Activated B cell treated with CpG ODN at 0.5 μM for 24 hours (primary cell): ENCODE measurements around the gene TSPAN11. TPM values are rescaled to one million over a fixed set of nuclear protein-coding genes. Genes with fewer than 3 reads are reported as not detected.

Source experiments
- ATAC-seq: fragments of 200-7000 bp; cut with Tn5 transposase; one replicate; pipeline ENCODE4 v1.10.0; 2021; ENCODE audit warnings: low read depth, mild to moderate bottlenecking, moderate library complexity
- CTCF ChIA-PET: fragments of 350-600 bp; sonication (Branson Sonifier 250); formaldehyde crosslinking; loops from one replicate; lab custom pipeline; 2021; ENCODE audit warnings: antibody characterized with exemption; lab: Charles Lee
- POLR2A ChIA-PET: fragments of 350-600 bp; sonication (Branson Sonifier 250); formaldehyde crosslinking; loops from one replicate; lab custom pipeline; 2021; ENCODE audit warnings: antibody characterized with exemption; lab: Charles Lee
- DNase-seq: peaks from one replicate; pipeline ENCODE4 v3.0.0; 2022
- H3K27ac Mint-ChIP-seq: one replicate; pipeline ENCODE4 v1.8.0; 2020; ENCODE audit warnings: mixed read lengths
- H3K27me3 Mint-ChIP-seq: one replicate; pipeline ENCODE4 v1.8.0; 2021; ENCODE audit warnings: mixed read lengths
- H3K36me3 Mint-ChIP-seq: one replicate; pipeline ENCODE4 v1.8.0; 2021; ENCODE audit warnings: low read depth, mixed read lengths
- H3K4me1 Mint-ChIP-seq: one replicate; pipeline ENCODE4 v1.8.0; 2021; ENCODE audit warnings: mixed read lengths
- H3K4me3 Mint-ChIP-seq: one replicate; pipeline ENCODE4 v1.8.0; 2020; ENCODE audit warnings: mild to moderate bottlenecking, mixed read lengths
- H3K9me3 Mint-ChIP-seq: one replicate; pipeline ENCODE4 v1.8.0; 2020; ENCODE audit warnings: mixed read lengths
- intact Hi-C: fragments of 100-400 bp; cut with micrococcal nuclease; formaldehyde crosslinking; loops from one replicate; pipeline ENCODE4 v1.15.1; 2024
- total RNA-seq: library from RNA; stranded (reverse); gene quantifications from 2 replicates; pipeline ENCODE4 v1.2.3, GENCODE V29; 2022
- TF ChIP-seq, protein P1 (sequence below): fragments of 200-600 bp; IDR thresholded peaks from one replicate; pipeline ENCODE4 v1.8.0; 2022; ENCODE audit warnings: antibody characterized with exemption, mild to moderate bottlenecking

The TSPAN11 gene
- total RNA-seq, 1 donor from 2014 or later = not detected

DNA sequence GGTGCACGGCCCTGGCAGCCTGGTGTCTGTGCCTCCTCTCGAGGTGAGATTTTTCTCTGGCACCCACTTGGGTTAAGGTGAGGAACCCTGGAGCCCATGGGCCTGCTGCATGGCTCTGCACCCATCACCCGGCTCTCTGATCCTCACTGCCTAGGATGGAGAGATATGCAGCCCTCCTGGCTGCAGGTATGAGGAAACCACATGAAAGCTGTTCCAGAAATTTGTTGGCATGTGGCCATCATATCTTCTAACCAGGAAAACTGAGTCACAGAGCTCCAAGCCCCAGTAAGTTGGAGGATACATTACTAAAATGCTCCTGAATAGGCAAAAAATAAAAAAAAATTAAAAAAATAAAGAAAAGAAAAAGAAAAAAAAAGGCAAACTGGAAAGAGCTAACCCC, 107.8 kb downstream of the TSPAN11 start:
- TF ChIP-seq, protein P1, sequence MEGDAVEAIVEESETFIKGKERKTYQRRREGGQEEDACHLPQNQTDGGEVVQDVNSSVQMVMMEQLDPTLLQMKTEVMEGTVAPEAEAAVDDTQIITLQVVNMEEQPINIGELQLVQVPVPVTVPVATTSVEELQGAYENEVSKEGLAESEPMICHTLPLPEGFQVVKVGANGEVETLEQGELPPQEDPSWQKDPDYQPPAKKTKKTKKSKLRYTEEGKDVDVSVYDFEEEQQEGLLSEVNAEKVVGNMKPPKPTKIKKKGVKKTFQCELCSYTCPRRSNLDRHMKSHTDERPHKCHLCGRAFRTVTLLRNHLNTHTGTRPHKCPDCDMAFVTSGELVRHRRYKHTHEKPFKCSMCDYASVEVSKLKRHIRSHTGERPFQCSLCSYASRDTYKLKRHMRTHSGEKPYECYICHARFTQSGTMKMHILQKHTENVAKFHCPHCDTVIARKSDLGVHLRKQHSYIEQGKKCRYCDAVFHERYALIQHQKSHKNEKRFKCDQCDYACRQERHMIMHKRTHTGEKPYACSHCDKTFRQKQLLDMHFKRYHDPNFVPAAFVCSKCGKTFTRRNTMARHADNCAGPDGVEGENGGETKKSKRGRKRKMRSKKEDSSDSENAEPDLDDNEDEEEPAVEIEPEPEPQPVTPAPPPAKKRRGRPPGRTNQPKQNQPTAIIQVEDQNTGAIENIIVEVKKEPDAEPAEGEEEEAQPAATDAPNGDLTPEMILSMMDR = no peak
- H3K9me3 Mint-ChIP-seq = no peaks in the 10 kb centered on the region
- POLR2A ChIA-PET = no interaction called here
- H3K27me3 Mint-ChIP-seq = no peaks in the 10 kb centered on the region
- H3K27ac Mint-ChIP-seq = no peak overlapping the region
- H3K4me1 Mint-ChIP-seq = no peaks in the 10 kb centered on the region
- H3K36me3 Mint-ChIP-seq = no peaks in the 10 kb centered on the region
- DNase-seq (no peak), ATAC-seq (no peak)
- no peak overlapping the region for H3K4me3 Mint-ChIP-seq
- intact Hi-C loops = no loop called here
- CTCF ChIA-PET = no interaction called here

DNA sequence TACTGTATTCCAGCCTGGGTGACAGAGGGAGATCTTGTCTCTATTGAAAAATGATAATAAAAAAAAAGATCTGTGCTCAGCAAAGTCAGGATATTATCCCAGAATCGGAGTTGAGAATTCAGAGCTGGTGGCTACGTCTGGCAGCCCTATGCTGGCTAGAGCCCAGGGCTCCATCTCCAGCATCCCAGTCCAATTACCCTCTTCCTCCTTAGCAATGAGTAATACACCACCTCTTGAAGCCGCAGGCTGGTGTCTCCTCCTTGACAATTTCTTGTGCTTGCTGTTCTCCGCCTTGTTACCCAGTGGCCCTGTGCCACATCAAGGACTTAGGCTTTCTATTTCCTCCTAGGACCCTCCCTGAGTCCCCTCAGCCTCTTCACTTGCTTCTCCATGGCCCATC, 108.7 kb downstream of the TSPAN11 start:
- H3K27me3 Mint-ChIP-seq = no peaks in the 10 kb centered on the region
- H3K4me3 Mint-ChIP-seq = no peak overlapping the region
- POLR2A ChIA-PET = no interaction called here
- intact Hi-C loops = no loop called here
- H3K4me1 Mint-ChIP-seq = no peaks in the 10 kb centered on the region
- no peaks in the 10 kb centered on the region for H3K9me3 Mint-ChIP-seq
- CTCF ChIA-PET = no interaction called here
- H3K36me3 Mint-ChIP-seq = no peaks in the 10 kb centered on the region
- no peak overlapping the region for H3K27ac Mint-ChIP-seq
- ATAC-seq = no peak
- no peak for DNase-seq
- TF ChIP-seq, protein P1 = no peak

DNA sequence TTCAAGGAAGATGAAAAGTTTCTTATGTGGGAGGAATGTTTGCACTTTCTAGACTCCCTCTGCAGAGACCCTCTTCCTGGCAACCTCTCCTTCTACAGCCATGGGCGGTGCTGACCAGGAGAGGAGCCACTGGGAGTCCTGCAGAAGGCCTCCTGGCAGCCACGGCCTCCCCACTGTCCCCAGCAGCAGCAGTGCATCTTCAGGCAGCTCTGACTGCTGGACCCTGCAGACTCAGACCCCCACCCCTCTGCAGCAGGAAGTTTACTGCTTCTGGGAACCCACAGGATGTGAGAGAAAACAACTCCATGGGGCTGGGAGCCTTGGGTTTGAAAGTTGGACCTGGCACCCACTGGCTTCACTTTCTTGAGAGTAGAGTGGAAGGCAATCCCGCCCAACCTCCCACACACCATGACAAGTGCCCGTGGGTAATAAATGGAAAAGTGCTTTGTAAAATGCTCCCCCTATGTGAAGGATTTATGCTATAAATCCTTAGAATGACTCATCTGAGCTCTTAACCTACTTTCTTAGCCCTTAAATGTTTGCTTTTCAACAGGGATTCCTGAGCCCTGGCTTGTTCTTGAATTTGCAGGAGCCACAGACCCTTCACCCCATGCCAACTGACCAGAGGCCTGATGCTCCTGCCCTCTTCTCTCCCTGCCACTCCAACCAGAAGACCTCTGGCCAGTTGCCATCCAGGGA, 109.6 kb downstream of the TSPAN11 start:
- ATAC-seq = no peak
- no peaks in the 10 kb centered on the region for H3K4me1 Mint-ChIP-seq
- intact Hi-C loops = no loop called here
- no peaks in the 10 kb centered on the region for H3K9me3 Mint-ChIP-seq
- TF ChIP-seq, protein P1 = no peak
- DNase-seq = no peak
- no peaks in the 10 kb centered on the region for H3K27me3 Mint-ChIP-seq
- no peaks in the 10 kb centered on the region for H3K36me3 Mint-ChIP-seq
- H3K4me3 Mint-ChIP-seq = no peak overlapping the region
- ChIA-PET CTCF (no interaction called here), POLR2A (no interaction called here)
- no peak overlapping the region for H3K27ac Mint-ChIP-seq

DNA sequence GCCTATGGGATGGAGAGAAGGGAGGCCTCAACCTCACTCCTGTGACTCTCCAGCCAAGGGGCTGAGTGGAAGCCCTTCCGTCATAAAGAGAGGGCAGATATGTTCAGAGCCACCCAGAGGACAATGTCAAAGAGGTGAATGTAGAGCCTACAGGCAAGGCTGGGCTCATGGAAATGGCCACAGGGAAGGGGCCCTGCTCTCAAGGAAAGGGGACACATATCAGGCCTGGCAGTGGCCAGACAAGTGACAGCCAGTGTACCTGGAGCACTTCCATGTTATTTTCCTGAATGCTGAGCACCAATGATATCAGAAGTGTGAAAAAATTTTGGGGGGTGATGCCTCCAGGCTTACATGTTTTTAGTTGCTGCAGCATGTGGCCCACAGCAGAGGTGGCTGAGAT, 110.5 kb downstream of the TSPAN11 start:
- H3K36me3 Mint-ChIP-seq = no peaks in the 10 kb centered on the region
- ChIA-PET POLR2A (no interaction called here), CTCF (no interaction called here)
- H3K27ac Mint-ChIP-seq = no peak overlapping the region
- H3K4me1 Mint-ChIP-seq = no peaks in the 10 kb centered on the region
- ATAC-seq (no peak), DNase-seq (no peak)
- no peaks in the 10 kb centered on the region for H3K9me3 Mint-ChIP-seq
- H3K4me3 Mint-ChIP-seq = no peak overlapping the region
- TF ChIP-seq, protein P1 = no peak
- intact Hi-C loops = no loop called here
- H3K27me3 Mint-ChIP-seq = no peaks in the 10 kb centered on the region

DNA sequence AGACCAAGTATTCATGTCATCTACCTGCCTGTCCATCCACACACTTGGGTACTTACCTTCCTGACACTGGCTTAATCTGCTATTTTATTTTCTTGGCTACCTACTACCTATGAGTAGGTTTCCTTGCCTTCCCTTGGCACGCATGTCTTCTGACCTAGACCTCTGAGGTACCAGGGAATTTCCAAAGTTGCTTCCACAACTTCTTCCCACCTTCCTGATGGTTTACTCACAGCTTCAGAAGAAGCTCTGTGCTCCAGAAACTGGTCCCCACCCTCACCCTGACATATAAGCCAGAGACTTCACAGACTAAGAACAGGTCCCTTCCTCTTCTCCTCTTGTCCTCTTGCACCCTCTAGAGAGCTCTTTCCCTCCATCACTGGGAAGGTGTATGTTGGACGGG, 111.4 kb downstream of the TSPAN11 start:
- TF ChIP-seq, protein P1 = no peak
- Mint-ChIP-seq H3K4me1 (no peaks in the 10 kb centered on the region), H3K27me3 (no peaks in the 10 kb centered on the region), H3K36me3 (no peaks in the 10 kb centered on the region), H3K27ac (no peak overlapping the region), H3K9me3 (no peaks in the 10 kb centered on the region), H3K4me3 (no peak overlapping the region)
- intact Hi-C loops = no loop called here
- ChIA-PET POLR2A (no interaction called here), CTCF (no interaction called here)
- no peak for ATAC-seq
- no peak for DNase-seq
